Right cardiac atrium (tissue), 5 donors: ENCODE data around the gene USH1C. TPM values are rescaled to one million over a fixed set of nuclear protein-coding genes. Genes with fewer than 3 reads are reported as not detected.
A peak's percentile ranks its signal among the peaks of the same experiment; 100 is the strongest.

Experiments used
- ATAC-seq, 2 donors: fragments of 200-7000 bp; cut with Tn5 transposase; one replicate each; pipeline versions ENCODE4 v1.8.0 to v1.9.1; 2020; ENCODE audit warnings: moderate library complexity in 2 of 2, mild to moderate bottlenecking in 1 of 2
- DNase-seq, 3 donors: peaks; one replicate each; pipeline ENCODE4 v3.0.0-alpha.2; 2020
- H3K27ac ChIP-seq: one replicate; pipeline ENCODE4 v1.5.1; 2013; ENCODE audit warnings: mild to moderate bottlenecking, low read length, control low read depth, moderate library complexity
- H3K27me3 ChIP-seq: one replicate; pipeline ENCODE4 v1.6.1; 2013; ENCODE audit not compliant: control insufficient read depth, insufficient read depth
- H3K4me1 ChIP-seq: one replicate; pipeline ENCODE4 v1.6.1; 2013; ENCODE audit warnings: low read length; ENCODE audit not compliant: control insufficient read depth, insufficient read depth
- H3K4me3 ChIP-seq: one replicate; pipeline ENCODE4 v1.5.1; 2013; ENCODE audit warnings: low read length, control low read depth
- H3K9me3 ChIP-seq: one replicate; pipeline ENCODE4 v1.6.1; 2013; ENCODE audit warnings: low read length; ENCODE audit not compliant: control insufficient read depth
- WGBS: extraction: QIAGEN DNeasy Blood & Tissue Kit; methylation state at CpG from one replicate; pipeline ENCODE4 v1.1.7; 2013; 5-methylcytosine and 5-hydroxymethylcytosine counted together
- intact Hi-C, 4 donors: fragments of 100-400 bp; cut with DNase I; formaldehyde crosslinking; loops; one replicate each; pipeline versions ENCODE4 v1.11.0 to v1.14.0; 2022 to 2023
- polyA plus RNA-seq: library from polyadenylated mRNA; stranded (reverse); fragments of 200-250 nt; gene quantifications from one replicate; pipeline ENCODE4 v1.2.3, GENCODE V29; 2013
- total RNA-seq, 4 donors: library from RNA; stranded (reverse); fragmentation: NEBNext Ultra II Directional; extraction: Animal tissue kit (Norgen Biotek cat#: 25700); gene quantifications; one replicate each; pipeline ENCODE4 v1.2.1, GENCODE V29; 2021
- donor health status: healthy with polysubstance abuse.
- donor health status: DM: no; HTN: yes; CAD: no.
- donor health status: DM: no; HTN: no; CAD: no.
- donor health status: DM: no; HTN: yes; CAD: no; lungs with severe emphysema.
- donor health status: DM: yes; HTN: yes; CAD: no.

USH1C gene
- total and polyA plus RNA-seq, 5 donors, result 0.16 to 0.61 (median 0.33) TPM; not detected in 1

- DNase-seq (no peak), ATAC-seq (no peak)
- 78% methylated on average over 4 of the region's 4 CpGs for WGBS
These were observed 24.7 kb upstream of the USH1C start for GRCh38 chr11:17568944-17569343.

GRCh38 chr11:17564687-17565042 lies 20.4 kb upstream of the USH1C start:
- no peaks in the 10 kb centered on the region for H3K4me1 ChIP-seq
- intact Hi-C loops, result no loop called here
- WGBS, result 55% methylated on average over 2 of the region's 2 CpGs
- ATAC-seq (no peak), DNase-seq (no peak)
- no peak overlapping the region for H3K4me3 ChIP-seq
- H3K27me3 ChIP-seq, result no peaks in the 10 kb centered on the region
- no peaks in the 10 kb centered on the region for H3K9me3 ChIP-seq
- H3K27ac ChIP-seq, result no peak overlapping the region

More at GRCh38 chr11:17568944-17569343, 24.7 kb upstream of the USH1C start:
- no peak overlapping the region for H3K27ac ChIP-seq
- intact Hi-C loops, result no loop called here
- H3K4me1 ChIP-seq, result no peaks in the 10 kb centered on the region
- H3K27me3 ChIP-seq, result no peaks in the 10 kb centered on the region
- H3K9me3 ChIP-seq, result no peaks in the 10 kb centered on the region
- no peak overlapping the region for H3K4me3 ChIP-seq

GRCh38 chr11:17563961-17564686 lies 19.9 kb upstream of the USH1C start:
- DNase-seq (no peak), ATAC-seq (peak in 1 of 2 donors; percentile 15)
- H3K4me3 ChIP-seq, result no peak overlapping the region
- H3K27me3 ChIP-seq, result no peaks in the 10 kb centered on the region
- no peaks in the 10 kb centered on the region for H3K9me3 ChIP-seq
- WGBS, result 54% methylated on average over 4 of the region's 4 CpGs
- H3K4me1 ChIP-seq, result no peaks in the 10 kb centered on the region
- H3K27ac ChIP-seq, result no peak overlapping the region
- intact Hi-C loops, result no loop called here

- no peak overlapping the region for H3K4me3 ChIP-seq
- H3K9me3 ChIP-seq, result no peaks in the 10 kb centered on the region
- no peaks in the 10 kb centered on the region for H3K27me3 ChIP-seq
- DNase-seq (no peak), ATAC-seq (peak; percentile 38 to 46)
- H3K27ac ChIP-seq, result no peak overlapping the region
- intact Hi-C loops, result no loop called here
- H3K4me1 ChIP-seq, result no peaks in the 10 kb centered on the region
These were observed 19.0 kb upstream of the USH1C start for GRCh38 chr11:17563231-17563646.

- H3K9me3 ChIP-seq, result no peaks in the 10 kb centered on the region
- no peaks in the 10 kb centered on the region for H3K27me3 ChIP-seq
- intact Hi-C loops, result no loop called here
- H3K4me3 ChIP-seq, result no peak overlapping the region
- 84% methylated on average over 9 of the region's 9 CpGs for WGBS
- DNase-seq (no peak), ATAC-seq (no peak)
- no peak overlapping the region for H3K27ac ChIP-seq
- no peaks in the 10 kb centered on the region for H3K4me1 ChIP-seq
These were observed 17.3 kb upstream of the USH1C start for GRCh38 chr11:17561526-17561925.

- DNase-seq, result no peak
- no peak overlapping the region for H3K4me3 ChIP-seq
- intact Hi-C loops, result no loop called here
- no peaks in the 10 kb centered on the region for H3K9me3 ChIP-seq
- ATAC-seq, result no peak
- H3K4me1 ChIP-seq, result no peaks in the 10 kb centered on the region
- H3K27me3 ChIP-seq, result no peaks in the 10 kb centered on the region
- no peak overlapping the region for H3K27ac ChIP-seq
- WGBS, result 85% methylated on average over 4 of the region's 4 CpGs
These were observed 16.8 kb upstream of the USH1C start for GRCh38 chr11:17561111-17561415.

- DNase-seq (no peak), ATAC-seq (no peak)
- no peak overlapping the region for H3K27ac ChIP-seq
- H3K4me3 ChIP-seq, result no peak overlapping the region
- no peaks in the 10 kb centered on the region for H3K9me3 ChIP-seq
- intact Hi-C loops, result no loop called here
- no peaks in the 10 kb centered on the region for H3K27me3 ChIP-seq
- WGBS, result 56% methylated on average over 12 of the region's 12 CpGs
- H3K4me1 ChIP-seq, result no peaks in the 10 kb centered on the region
These were observed 16.3 kb upstream of the USH1C start for GRCh38 chr11:17560281-17561110.

- Histone ChIP-seq H3K9me3 (no peaks in the 10 kb centered on the region), H3K4me3 (no peak overlapping the region), H3K27ac (no peak overlapping the region), H3K27me3 (no peaks in the 10 kb centered on the region), H3K4me1 (no peaks in the 10 kb centered on the region)
- no peak for DNase-seq
- intact Hi-C loops, result no loop called here
- no peak for ATAC-seq
- WGBS, result 77% methylated on average over 9 of the region's 9 CpGs
These were observed 15.3 kb upstream of the USH1C start for GRCh38 chr11:17559341-17560087.

GRCh38 chr11:17558916-17559315 lies 14.7 kb upstream of the USH1C start:
- H3K9me3 ChIP-seq, result no peaks in the 10 kb centered on the region
- H3K27ac ChIP-seq, result no peak overlapping the region
- ATAC-seq (no peak), DNase-seq (no peak)
- no peaks in the 10 kb centered on the region for H3K27me3 ChIP-seq
- no peaks in the 10 kb centered on the region for H3K4me1 ChIP-seq
- WGBS, result 84% methylated on average over 9 of the region's 9 CpGs
- intact Hi-C loops, result no loop called here
- no peak overlapping the region for H3K4me3 ChIP-seq

- ATAC-seq (no peak), DNase-seq (no peak)
- H3K9me3 ChIP-seq, result no peaks in the 10 kb centered on the region
These were observed 14.0 kb upstream of the USH1C start for GRCh38 chr11:17558025-17558780.

More at GRCh38 chr11:17558025-17558780, 14.0 kb upstream of the USH1C start:
- H3K4me3 ChIP-seq, result no peak overlapping the region
- no peaks in the 10 kb centered on the region for H3K27me3 ChIP-seq
- intact Hi-C loops, result no loop called here
- no peaks in the 10 kb centered on the region for H3K4me1 ChIP-seq
- 85% methylated on average over 15 of the region's 15 CpGs for WGBS
- no peak overlapping the region for H3K27ac ChIP-seq
